ENCODE data around the gene SLC31A1.

Gene SLC31A1

GRCh38 chr9:113185271-113185670 is 36.1 kb upstream of the SLC31A1 start:
- TF ChIP-seq SIN3A (IDR thresholded peaks at IDR 0.05; ENCODE audit: borderline replicate concordance, insufficient read depth, low read length), result no peak

- TF ChIP-seq TAF1 (IDR thresholded peaks at IDR 0.05; ENCODE audit: borderline replicate concordance, insufficient read depth, low read length) (no peak), REST (IDR thresholded peaks at IDR 0.05; ENCODE audit: insufficient read depth in 1 of 2, low read depth in 2 of 2, low read length in 2 of 2) (no peak), FOXP2 (optimal IDR thresholded peaks at IDR 0.05; ENCODE audit: borderline replicate concordance, extremely low read depth, extremely low read length, insufficient read depth) (no peak), POLR2AphosphoS5 (IDR thresholded peaks at IDR 0.05; ENCODE audit: low read depth, low read length) (no peak), SIN3A (IDR thresholded peaks at IDR 0.05; ENCODE audit: borderline replicate concordance, insufficient read depth, low read length) (no peak)
Observed at GRCh38 chr9:113186137-113186755, 35.1 kb upstream of the SLC31A1 start.

GRCh38 chr9:113187929-113188595 is 33.3 kb upstream of the SLC31A1 start:
- no peak for TF ChIP-seq POLR2AphosphoS5 (IDR thresholded peaks at IDR 0.05; ENCODE audit: low read depth, low read length)
- TF ChIP-seq TAF1 (IDR thresholded peaks at IDR 0.05; ENCODE audit: borderline replicate concordance, insufficient read depth, low read length), result no peak
- no peak for TF ChIP-seq REST (IDR thresholded peaks at IDR 0.05; ENCODE audit: insufficient read depth in 1 of 2, low read depth in 2 of 2, low read length in 2 of 2)
- no peak for TF ChIP-seq FOXP2 (optimal IDR thresholded peaks at IDR 0.05; ENCODE audit: borderline replicate concordance, extremely low read depth, extremely low read length, insufficient read depth)
- no peak for TF ChIP-seq SIN3A (IDR thresholded peaks at IDR 0.05; ENCODE audit: borderline replicate concordance, insufficient read depth, low read length)

GRCh38 chr9:113192455-113192854 is 28.9 kb upstream of the SLC31A1 start:
- no peak for TF ChIP-seq TAF1 (IDR thresholded peaks at IDR 0.05; ENCODE audit: borderline replicate concordance, insufficient read depth, low read length)

GRCh38 chr9:113199683-113200329 is 21.5 kb upstream of the SLC31A1 start:
- no peak for TF ChIP-seq SIN3A (IDR thresholded peaks at IDR 0.05; ENCODE audit: borderline replicate concordance, insufficient read depth, low read length)
- no peak for TF ChIP-seq TAF1 (IDR thresholded peaks at IDR 0.05; ENCODE audit: borderline replicate concordance, insufficient read depth, low read length)
- TF ChIP-seq FOXP2 (optimal IDR thresholded peaks at IDR 0.05; ENCODE audit: borderline replicate concordance, extremely low read depth, extremely low read length, insufficient read depth), result no peak
- no peak for TF ChIP-seq POLR2AphosphoS5 (IDR thresholded peaks at IDR 0.05; ENCODE audit: low read depth, low read length)
- no peak for TF ChIP-seq REST (IDR thresholded peaks at IDR 0.05; ENCODE audit: insufficient read depth in 1 of 2, low read depth in 2 of 2, low read length in 2 of 2)

GRCh38 chr9:113205432-113205831 is 15.9 kb upstream of the SLC31A1 start:
- TF ChIP-seq POLR2AphosphoS5 (IDR thresholded peaks at IDR 0.05; ENCODE audit: low read depth, low read length) (no peak), SIN3A (IDR thresholded peaks at IDR 0.05; ENCODE audit: borderline replicate concordance, insufficient read depth, low read length) (no peak), REST (IDR thresholded peaks at IDR 0.05; ENCODE audit: insufficient read depth in 1 of 2, low read depth in 2 of 2, low read length in 2 of 2) (no peak), TAF1 (IDR thresholded peaks at IDR 0.05; ENCODE audit: borderline replicate concordance, insufficient read depth, low read length) (no peak), FOXP2 (optimal IDR thresholded peaks at IDR 0.05; ENCODE audit: borderline replicate concordance, extremely low read depth, extremely low read length, insufficient read depth) (no peak)
